ENCODE measurements around the gene LRRC23. TPM values are rescaled to one million over a fixed set of nuclear protein-coding genes. Genes with fewer than 3 reads are reported as not detected.
"Not testable (repeated sequence)": the region's sequence is repeated elsewhere in the genome, so short reads cannot be mapped to it uniquely, and the experiment has no call there.

Gene LRRC23
- polyA plus RNA-seq, 1 donor from 2014 or later: 20.5 TPM

- TF ChIP-seq POLR2AphosphoS5 (IDR thresholded peaks at IDR 0.05) (no peak), TAF1 (IDR thresholded peaks at IDR 0.05; ENCODE audit: low read depth) (no peak), RAD21 (conservative IDR thresholded peaks at IDR 0.05) (no peak), MXI1 (conservative IDR thresholded peaks at IDR 0.05; ENCODE audit: poor library complexity, severe bottlenecking) (no peak), SMC3 (conservative IDR thresholded peaks at IDR 0.05; ENCODE audit: poor library complexity) (no peak), EZH2 (IDR thresholded peaks at IDR 0.05; ENCODE audit: borderline replicate concordance, insufficient read depth, low read length, poor library complexity, severe bottlenecking) (no peak), REST (IDR thresholded peaks at IDR 0.05; ENCODE audit: borderline replicate concordance) (no peak), CTCF (IDR thresholded peaks at IDR 0.05; ENCODE audit: poor library complexity, severe bottlenecking) (no peak), EP300 (conservative IDR thresholded peaks at IDR 0.05; ENCODE audit: poor library complexity, severe bottlenecking) (no peak)
- Histone ChIP-seq H3F3A (ENCODE audit: insufficient read depth, low read length, poor library complexity, severe bottlenecking) (no peaks in the 10 kb centered on the region), H3K9ac (ENCODE audit: low read length) (peak overlapping the region; percentile 64), H2AFZ (ENCODE audit: low read depth, low read length) (no peak overlapping the region), H3K9me2 (ENCODE audit: insufficient read depth, low read length) (no peaks in the 10 kb centered on the region), H3K4me3 (ENCODE audit: low read length) (peak overlapping the region; percentile 67), H3K27ac (ENCODE audit: low read length) (peak overlapping the region; percentile 56), H3K79me2 (replicated peaks; ENCODE audit: insufficient read depth, low read length) (no peaks in the 10 kb centered on the region), H3K36me3 (ENCODE audit: insufficient read depth, low read length) (no peaks in the 10 kb centered on the region), H3K4me2 (ENCODE audit: low read length) (no peak overlapping the region), H3K27me3 (ENCODE audit: insufficient read depth, low read depth, low read length) (no peaks in the 10 kb centered on the region), H3K9me3 (ENCODE audit: low read length) (no peaks in the 10 kb centered on the region), H4K20me1 (ENCODE audit: insufficient read depth) (no peaks in the 10 kb centered on the region)
These were observed 13.0 kb upstream of the LRRC23 start for GRCh38 chr12:6891646-6892001.

- not testable (repeated sequence) for H3K27ac ChIP-seq (ENCODE audit: low read length); H4K20me1 ChIP-seq (ENCODE audit: insufficient read depth)
These were observed 11.9 kb upstream of the LRRC23 start for GRCh38 chr12:6892683-6893082.

DNA sequence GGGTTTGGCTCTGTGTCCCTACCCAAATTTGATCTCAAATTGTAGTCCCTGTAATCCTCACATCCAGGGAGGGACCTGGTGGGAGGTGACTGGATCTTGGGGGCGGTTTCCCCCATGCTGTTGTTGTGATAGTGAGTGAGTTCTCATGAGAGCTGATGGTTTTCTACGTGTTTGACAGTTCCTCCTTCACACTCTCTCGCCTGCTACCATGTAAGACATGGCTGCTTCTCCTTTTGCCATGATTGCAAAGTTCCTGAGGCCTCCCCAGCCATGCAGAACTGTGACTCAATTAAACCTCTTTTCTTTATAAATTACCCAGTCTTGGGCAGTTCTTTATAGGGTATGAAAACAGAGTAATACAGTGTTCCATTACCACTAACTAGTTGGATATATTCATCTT is 10.3 kb upstream of the LRRC23 start:
- Histone ChIP-seq H3K4me2 (ENCODE audit: low read length) (no peak overlapping the region), H4K20me1 (ENCODE audit: insufficient read depth) (no peaks in the 10 kb centered on the region), H3K79me2 (replicated peaks; ENCODE audit: insufficient read depth, low read length) (no peaks in the 10 kb centered on the region), H3K9ac (ENCODE audit: low read length) (no peak overlapping the region), H2AFZ (ENCODE audit: low read depth, low read length) (no peak overlapping the region), H3K36me3 (ENCODE audit: insufficient read depth, low read length) (no peaks in the 10 kb centered on the region), H3K4me3 (ENCODE audit: low read length) (no peak overlapping the region), H3K9me3 (ENCODE audit: low read length) (no peaks in the 10 kb centered on the region), H3K9me2 (ENCODE audit: insufficient read depth, low read length) (no peaks in the 10 kb centered on the region), H3F3A (ENCODE audit: insufficient read depth, low read length, poor library complexity, severe bottlenecking) (no peaks in the 10 kb centered on the region), H3K27ac (ENCODE audit: low read length) (no peak overlapping the region), H3K27me3 (ENCODE audit: insufficient read depth, low read depth, low read length) (no peaks in the 10 kb centered on the region)
- no peak for TF ChIP-seq CTCF (IDR thresholded peaks at IDR 0.05; ENCODE audit: poor library complexity, severe bottlenecking)
- no peak for TF ChIP-seq RAD21 (conservative IDR thresholded peaks at IDR 0.05)
- no peak for TF ChIP-seq EZH2 (IDR thresholded peaks at IDR 0.05; ENCODE audit: borderline replicate concordance, insufficient read depth, low read length, poor library complexity, severe bottlenecking)
- no peak for TF ChIP-seq REST (IDR thresholded peaks at IDR 0.05; ENCODE audit: borderline replicate concordance)
- no peak for TF ChIP-seq POLR2AphosphoS5 (IDR thresholded peaks at IDR 0.05)
- TF ChIP-seq TAF1 (IDR thresholded peaks at IDR 0.05; ENCODE audit: low read depth): no peak
- TF ChIP-seq MXI1 (conservative IDR thresholded peaks at IDR 0.05; ENCODE audit: poor library complexity, severe bottlenecking): no peak
- no peak for TF ChIP-seq SMC3 (conservative IDR thresholded peaks at IDR 0.05; ENCODE audit: poor library complexity)
- no peak for TF ChIP-seq EP300 (conservative IDR thresholded peaks at IDR 0.05; ENCODE audit: poor library complexity, severe bottlenecking)

More at GRCh38 chr12:6892683-6893082, 11.9 kb upstream of the LRRC23 start:
- not testable (repeated sequence) for H3K4me2 ChIP-seq (ENCODE audit: low read length); H3K79me2 ChIP-seq (replicated peaks; ENCODE audit: insufficient read depth, low read length); H3K9me2 ChIP-seq (ENCODE audit: insufficient read depth, low read length); H3K9me3 ChIP-seq (ENCODE audit: low read length); H3K36me3 ChIP-seq (ENCODE audit: insufficient read depth, low read length); H3F3A ChIP-seq (ENCODE audit: insufficient read depth, low read length, poor library complexity, severe bottlenecking); H2AFZ ChIP-seq (ENCODE audit: low read depth, low read length); H3K4me3 ChIP-seq (ENCODE audit: low read length); H3K27me3 ChIP-seq (ENCODE audit: insufficient read depth, low read depth, low read length); H3K9ac ChIP-seq (ENCODE audit: low read length)

All from neural cell (in vitro differentiated cells).